GM18505 (cell line): ENCODE measurements around the gene TMEM178A.
"Not testable (repeated sequence)": the region's sequence is repeated elsewhere in the genome, so short reads cannot be mapped to it uniquely, and the experiment has no call there.

ENCODE experiments used
- ATAC-seq: cut with Tn5 transposase; IDR thresholded peaks from one replicate; pipeline ENCODE4 v1.9.1; 2021; ENCODE audit not compliant: unreplicated experiment
- POLR2A ChIP-seq: IDR thresholded peaks from 4 replicates; pipeline ENCODE4 v1.6.1; 2011; ENCODE audit warnings: borderline replicate concordance; ENCODE audit not compliant: insufficient read depth, insufficient read length; ENCODE audit errors: extremely low read depth

TMEM178A gene

DNA sequence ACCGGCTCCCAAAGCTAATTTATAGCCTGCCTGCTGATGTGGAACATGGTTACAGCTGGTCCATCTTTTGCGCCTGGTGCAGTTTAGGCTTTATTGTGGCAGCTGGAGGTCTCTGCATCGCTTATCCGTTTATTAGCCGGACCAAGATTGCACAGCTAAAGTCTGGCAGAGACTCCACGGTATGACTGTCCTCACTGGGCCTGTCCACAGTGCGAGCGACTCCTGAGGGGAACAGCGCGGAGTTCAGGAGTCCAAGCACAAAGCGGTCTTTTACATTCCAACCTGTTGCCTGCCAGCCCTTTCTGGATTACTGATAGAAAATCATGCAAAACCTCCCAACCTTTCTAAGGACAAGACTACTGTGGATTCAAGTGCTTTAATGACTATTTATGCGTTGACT lies 51.4 kb downstream of the TMEM178A start:
- no peak for ATAC-seq
- no peak for TF ChIP-seq POLR2A

DNA sequence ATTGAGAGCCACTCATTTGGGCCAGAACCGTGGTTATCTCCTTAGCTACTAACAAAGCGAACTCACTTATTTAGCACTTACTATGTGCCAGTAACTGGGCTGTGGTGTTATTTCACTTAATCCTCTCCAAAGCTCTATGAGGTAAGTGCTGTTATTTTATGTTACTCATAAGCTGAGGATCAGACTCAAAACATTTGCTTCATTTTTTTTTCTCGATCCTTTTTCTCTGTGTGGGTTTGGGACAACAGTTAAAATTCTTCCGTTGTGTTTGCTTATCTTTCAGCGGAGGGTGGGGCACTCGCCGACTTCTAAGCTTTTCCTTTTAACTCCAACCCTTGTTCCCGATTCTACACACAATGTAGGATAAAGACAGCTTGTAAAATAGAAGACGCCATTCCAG lies 52.8 kb downstream of the TMEM178A start:
- ATAC-seq, result no peak
- no peak for TF ChIP-seq POLR2A

DNA sequence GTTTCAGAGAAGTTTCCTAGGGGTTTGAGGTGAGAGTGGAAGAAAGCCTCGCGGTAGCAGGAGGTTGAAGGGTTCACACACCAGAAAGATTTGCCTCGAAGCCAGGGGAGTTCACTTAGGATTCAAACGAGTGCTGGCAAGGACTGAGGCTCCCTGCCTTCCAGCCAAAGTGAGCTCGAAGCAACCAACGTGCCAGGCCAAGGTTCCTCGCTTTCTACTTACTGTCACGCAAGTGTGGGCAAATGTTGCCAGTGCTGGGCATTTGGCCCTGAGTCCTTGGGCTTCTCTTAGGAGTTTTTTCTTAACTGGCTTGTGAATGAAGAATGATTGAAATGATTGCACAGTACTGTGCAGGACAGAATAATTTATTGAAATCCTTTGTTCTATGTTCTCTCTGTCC lies 53.6 kb downstream of the TMEM178A start:
- ATAC-seq, result no peak
- TF ChIP-seq POLR2A, result no peak

DNA sequence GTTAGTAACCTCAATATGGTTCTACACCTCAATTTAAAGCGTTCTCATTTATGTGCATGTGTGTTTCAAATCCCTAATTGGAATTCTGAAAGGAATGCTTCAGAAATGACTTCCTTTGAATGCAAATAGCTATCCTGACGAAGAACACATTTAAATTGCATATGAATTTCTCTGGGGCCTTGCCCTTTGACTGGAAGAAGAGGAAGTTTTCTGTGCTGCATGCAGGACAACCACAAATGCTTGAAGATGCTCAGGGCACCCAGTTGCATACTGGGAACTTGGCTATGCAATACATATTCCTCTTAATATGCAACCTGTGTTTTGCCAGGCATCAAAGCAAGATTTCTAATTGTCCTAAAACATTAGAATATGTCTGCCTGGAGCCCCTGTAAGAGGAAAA lies 55.3 kb downstream of the TMEM178A start:
- ATAC-seq, result no peak
- no peak for TF ChIP-seq POLR2A

DNA sequence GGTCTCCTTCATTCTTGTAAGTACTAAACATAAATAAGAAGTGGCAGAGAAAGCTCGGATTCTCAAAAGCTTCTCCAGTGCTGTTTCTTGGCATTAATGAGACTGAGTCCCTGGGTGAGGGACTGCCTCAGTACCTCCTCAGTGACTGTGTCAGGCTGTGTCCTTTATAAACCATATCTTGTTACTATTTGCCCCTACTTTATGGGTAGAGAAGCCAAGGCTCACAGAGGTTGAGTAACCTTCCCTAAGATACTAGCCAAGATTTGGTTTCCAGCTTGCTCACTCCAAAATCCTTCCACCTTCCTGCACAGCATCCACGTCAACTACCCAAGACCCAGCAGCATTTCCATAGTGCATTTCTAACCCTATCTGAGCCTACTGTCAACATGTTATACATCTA lies 57.8 kb downstream of the TMEM178A start:
- no peak for TF ChIP-seq POLR2A
- no peak for ATAC-seq

DNA sequence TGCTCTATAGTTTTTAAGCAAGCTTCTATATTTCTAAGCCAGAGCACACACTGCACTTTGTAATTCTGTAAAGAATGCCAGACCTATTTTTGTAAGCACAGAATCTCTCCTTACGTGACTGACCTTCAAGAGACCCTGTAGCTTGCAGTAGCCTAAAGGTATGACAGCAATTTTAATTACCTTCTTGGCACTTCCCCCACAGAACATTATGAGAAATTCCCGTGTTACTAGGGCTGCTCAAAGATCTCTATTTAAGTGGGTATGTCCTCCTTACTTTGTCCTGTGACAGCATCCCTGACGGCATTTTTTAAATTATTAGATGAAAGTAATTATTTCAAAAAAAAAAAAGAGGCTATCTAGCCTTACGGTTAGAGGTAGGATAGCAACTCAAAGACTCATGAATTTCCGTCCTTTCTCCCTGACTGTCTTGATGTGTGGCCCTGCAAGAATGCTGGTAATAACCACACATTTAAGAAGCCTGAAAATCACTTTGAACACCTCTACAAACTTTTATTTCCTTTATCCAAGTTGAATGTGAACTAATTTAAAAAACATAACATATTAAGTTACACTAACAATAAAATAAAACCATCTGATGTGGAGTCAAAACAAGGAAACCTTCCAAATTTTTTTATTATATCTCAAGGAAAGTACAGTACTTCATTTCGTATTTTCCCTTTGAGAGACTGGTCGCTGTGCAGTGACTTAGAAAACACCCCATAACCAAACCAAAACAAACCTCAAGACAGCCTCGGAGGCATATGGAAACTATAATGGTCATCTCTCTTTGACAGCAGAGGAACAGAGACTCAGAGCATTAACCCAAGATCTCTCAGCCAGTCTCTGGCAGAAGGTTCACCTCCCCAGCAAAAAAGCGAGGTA lies 58.5 kb downstream of the TMEM178A start:
- ATAC-seq, result no peak

DNA sequence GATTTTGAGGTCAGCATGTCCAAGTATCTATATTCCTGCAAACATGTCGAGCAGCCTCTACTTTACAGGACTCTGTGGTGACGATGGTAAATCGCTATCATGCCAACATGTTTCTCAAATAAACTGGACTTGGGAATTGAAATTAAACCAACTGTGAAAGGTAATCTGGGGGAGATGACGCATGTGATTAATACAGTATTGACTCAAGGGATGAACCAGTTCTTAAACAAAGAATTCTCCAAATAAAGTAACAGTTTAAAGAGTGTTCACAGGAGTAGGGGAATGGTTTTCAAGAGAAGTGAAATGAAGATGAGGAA lies 59.1 kb downstream of the TMEM178A start:
- no peak for ATAC-seq
- TF ChIP-seq POLR2A, result no peak

More for the DNA sequence above, 58.5 kb downstream of the TMEM178A start:
- no peak for TF ChIP-seq POLR2A

DNA sequence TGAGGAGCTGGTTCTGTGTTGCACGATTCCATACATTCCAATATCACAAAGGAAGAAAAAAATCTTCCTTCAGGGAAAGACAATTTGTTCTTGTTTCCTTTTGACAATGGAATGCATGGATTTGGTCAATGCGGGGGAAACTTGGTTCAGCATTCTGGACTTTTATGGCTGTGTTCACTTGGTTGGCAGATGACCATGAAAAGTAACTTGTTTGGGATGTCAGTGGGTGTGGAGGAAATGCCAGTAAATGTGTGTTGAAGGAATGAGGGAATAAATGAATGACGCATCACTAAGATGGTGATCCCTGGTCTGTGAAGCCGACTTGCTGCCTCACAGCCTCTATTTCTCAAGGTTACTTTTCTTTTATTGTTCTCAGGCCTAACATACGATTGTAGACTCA lies 59.7 kb downstream of the TMEM178A start:
- ATAC-seq, result no peak
- no peak for TF ChIP-seq POLR2A

DNA sequence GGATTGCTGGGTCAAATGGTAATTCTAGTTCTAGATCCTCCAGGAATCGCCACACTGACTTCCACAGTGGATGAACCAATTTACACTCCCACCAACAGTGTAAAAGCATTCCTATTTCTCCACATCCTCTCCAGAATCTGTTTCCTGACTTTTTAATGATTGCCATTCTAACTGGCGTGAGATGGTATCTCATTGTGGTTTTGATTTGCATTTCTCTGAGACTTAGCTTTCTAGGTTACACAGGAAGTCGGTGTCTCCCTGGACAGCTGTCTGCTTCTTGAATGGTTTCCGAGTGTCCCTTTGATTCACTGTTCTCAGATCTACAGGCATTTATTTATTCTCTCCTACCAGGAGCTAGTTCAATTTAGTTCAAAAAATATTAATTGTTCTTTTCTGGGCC lies 62.4 kb downstream of the TMEM178A start:
- ATAC-seq, result not testable (repeated sequence)

DNA sequence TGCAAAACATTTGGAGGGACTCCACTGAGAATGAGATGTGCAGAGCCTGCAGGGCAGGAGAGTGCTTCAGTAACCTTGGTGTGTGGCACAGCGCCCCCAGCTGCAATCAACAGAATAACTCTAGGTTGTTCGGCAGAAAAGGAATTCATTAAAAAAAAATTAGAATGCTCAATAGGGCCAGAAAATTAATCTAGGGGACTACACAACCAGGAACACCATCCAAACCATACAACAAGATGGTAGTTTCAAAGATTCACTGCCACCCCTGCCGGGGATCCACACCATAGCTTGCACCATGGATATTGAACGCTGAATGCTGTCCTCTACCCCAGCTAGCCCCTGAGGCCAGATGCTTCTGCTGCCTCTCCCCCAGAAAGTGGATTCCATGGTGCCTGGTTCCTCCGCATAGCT lies 63.2 kb downstream of the TMEM178A start:
- ATAC-seq, result peak; percentile 52
- TF ChIP-seq POLR2A, result no peak

DNA sequence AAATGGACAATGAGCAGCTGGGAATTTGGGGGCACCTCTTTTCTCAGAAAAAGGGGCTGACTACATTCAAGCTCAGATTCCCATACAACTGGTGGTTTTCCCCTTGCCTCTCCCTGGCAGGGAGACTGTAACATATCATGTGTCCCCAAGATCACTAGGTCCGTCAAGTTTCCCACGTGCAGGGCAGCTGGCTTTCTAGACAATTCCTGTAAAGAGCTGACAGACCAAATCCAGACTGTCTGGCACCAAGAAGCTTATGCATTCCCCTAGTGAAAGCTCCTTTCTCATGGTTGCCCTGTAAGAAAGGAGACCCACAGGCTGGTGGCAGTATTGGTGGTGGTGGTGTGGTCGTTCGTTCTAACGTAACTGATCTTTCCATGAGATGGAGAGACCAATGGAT lies 64.6 kb downstream of the TMEM178A start:
- TF ChIP-seq POLR2A, result no peak
- ATAC-seq, result no peak

DNA sequence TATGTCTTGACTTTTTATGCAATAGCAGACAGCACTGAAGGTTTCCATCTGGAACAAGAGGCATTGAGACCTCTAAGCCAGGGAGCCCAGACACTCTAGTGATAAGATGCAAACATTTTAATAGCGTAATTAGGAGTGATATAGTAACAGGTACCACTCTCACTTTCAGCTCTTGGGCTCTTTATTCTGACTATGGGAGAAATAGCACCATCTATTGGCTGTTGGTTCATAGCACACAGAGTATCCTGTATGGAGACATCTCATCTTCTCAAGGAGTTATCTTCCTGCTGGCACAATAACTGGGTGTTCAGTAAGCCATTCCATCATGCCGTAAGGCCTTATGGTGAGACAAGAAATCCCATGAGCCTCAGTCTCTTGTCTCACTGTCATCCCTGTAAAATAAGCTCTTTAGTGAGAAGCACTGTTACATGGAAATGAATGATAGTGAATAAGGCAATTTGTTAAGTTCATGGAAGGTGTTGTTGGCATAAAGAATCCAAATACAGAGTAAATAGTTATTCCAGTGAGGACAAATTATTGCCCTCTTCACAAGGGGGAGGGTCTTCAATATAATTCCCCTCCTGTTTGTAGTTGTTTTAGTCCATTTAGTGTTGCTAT lies 65.1 kb downstream of the TMEM178A start:
- ATAC-seq, result no peak
- TF ChIP-seq POLR2A, result no peak

DNA sequence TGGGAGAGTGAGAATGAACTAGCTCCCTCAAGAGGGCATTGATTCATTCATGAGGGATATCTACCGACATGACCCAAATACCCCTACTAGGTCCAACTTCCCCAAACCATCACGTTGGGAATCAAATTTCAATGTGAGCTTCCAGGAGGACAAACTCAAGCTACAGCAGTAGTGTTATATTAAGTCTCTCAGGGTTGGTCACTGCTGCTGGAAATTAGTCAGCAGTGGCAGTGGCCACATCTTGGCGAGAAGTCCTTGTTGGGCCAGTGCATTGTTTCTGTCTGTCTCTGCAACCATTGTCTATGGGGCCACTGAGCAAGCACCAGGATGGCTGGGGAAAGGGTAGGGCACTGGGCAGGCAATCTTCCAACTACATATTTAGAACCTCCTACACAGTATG lies 65.8 kb downstream of the TMEM178A start:
- no peak for TF ChIP-seq POLR2A
- ATAC-seq, result no peak

DNA sequence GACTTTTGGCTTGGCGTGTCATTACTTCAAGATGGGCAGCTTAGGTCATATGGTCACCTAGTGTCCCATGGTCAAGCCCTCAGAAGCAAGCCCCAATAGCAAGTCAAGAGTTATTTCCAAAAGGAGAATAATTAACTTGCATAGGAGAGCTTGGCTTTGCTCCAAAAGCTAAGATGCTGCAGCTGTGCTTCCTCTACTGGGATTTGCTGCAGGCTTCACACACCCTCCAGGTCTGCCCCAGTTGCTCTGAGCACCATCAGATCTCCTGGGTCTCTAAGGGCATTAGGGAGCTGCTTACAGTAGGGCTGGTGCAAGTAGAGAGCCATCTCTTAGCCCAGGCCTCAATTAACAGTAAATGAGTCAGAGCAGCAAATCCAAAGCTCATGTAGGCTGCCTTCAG lies 66.8 kb downstream of the TMEM178A start:
- TF ChIP-seq POLR2A, result no peak
- no peak for ATAC-seq
